ENCODE data around the gene SPTBN1.

Gene SPTBN1

GRCh38 chr2:54681416-54681815 lies 225.3 kb downstream of the SPTBN1 start:
- TF ChIP-seq CTCF (conservative IDR thresholded peaks at IDR 0.05; ENCODE audit: control insufficient read depth, insufficient read depth, low read depth, low read length) = no peak
- DNase-seq (ENCODE audit: low read depth) = no peak
- no peak overlapping the region for H3K4me3 ChIP-seq (ENCODE audit: control insufficient read depth, low read depth, low read length)

- no peak for TF ChIP-seq CTCF (conservative IDR thresholded peaks at IDR 0.05; ENCODE audit: control insufficient read depth, insufficient read depth, low read depth, low read length)
- DNase-seq (ENCODE audit: low read depth) = no peak
- no peak overlapping the region for H3K4me3 ChIP-seq (ENCODE audit: control insufficient read depth, low read depth, low read length)
These were observed 227.5 kb downstream of the SPTBN1 start for GRCh38 chr2:54683596-54683995.

- H3K4me3 ChIP-seq (ENCODE audit: control insufficient read depth, low read depth, low read length) = no peak overlapping the region
- no peak for DNase-seq (ENCODE audit: low read depth)
- TF ChIP-seq CTCF (conservative IDR thresholded peaks at IDR 0.05; ENCODE audit: control insufficient read depth, insufficient read depth, low read depth, low read length) = no peak
These were observed 229.2 kb downstream of the SPTBN1 start for GRCh38 chr2:54685263-54685775.

DNA sequence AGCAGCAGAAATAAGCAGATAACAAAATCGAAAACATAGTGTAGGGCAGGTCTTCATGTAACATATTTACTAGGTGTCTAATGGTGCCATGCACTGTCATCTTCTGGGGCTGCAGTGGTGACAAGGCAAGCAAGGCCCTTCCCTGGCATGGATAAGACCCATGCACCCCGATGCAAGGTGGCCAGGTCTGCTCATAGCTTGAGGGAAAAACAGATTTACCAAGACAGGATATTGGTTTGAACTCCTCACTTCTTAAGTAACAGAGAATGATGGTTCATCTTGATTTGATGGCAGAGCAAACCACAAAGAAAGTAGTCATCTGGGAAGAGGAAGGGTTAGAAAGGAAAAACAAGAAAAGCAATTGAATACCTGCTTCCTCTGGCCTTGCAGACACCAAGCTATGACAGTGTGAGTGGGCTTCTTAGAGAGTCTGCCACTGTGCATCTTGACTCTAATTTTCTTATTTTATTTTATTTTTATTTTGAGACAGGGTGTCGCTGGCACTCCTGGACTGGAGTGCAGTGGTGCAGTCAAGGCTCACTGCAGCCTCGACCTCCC lies 231.5 kb downstream of the SPTBN1 start:
- no peak for DNase-seq (ENCODE audit: low read depth)
- TF ChIP-seq CTCF (conservative IDR thresholded peaks at IDR 0.05; ENCODE audit: control insufficient read depth, insufficient read depth, low read depth, low read length) = no peak
- H3K4me3 ChIP-seq (ENCODE audit: control insufficient read depth, low read depth, low read length) = no peak overlapping the region

GRCh38 chr2:54691445-54692135 lies 235.5 kb downstream of the SPTBN1 start:
- H3K4me3 ChIP-seq (ENCODE audit: control insufficient read depth, low read depth, low read length) = no peak overlapping the region
- no peak for DNase-seq (ENCODE audit: low read depth)

GRCh38 chr2:54692556-54692955 lies 236.4 kb downstream of the SPTBN1 start:
- DNase-seq (ENCODE audit: low read depth) = no peak
- no peak for TF ChIP-seq CTCF (conservative IDR thresholded peaks at IDR 0.05; ENCODE audit: control insufficient read depth, insufficient read depth, low read depth, low read length)
- H3K4me3 ChIP-seq (ENCODE audit: control insufficient read depth, low read depth, low read length) = no peak overlapping the region

More at GRCh38 chr2:54691445-54692135, 235.5 kb downstream of the SPTBN1 start:
- TF ChIP-seq CTCF (conservative IDR thresholded peaks at IDR 0.05; ENCODE audit: control insufficient read depth, insufficient read depth, low read depth, low read length) = no peak
